Breast epithelium (tissue), 4 donors: Measurements from ENCODE around the gene DDX52. TPM values are rescaled to one million over a fixed set of nuclear protein-coding genes. Genes with fewer than 3 reads are reported as not detected.
A peak's percentile ranks its signal among the peaks of the same experiment; 100 is the strongest.

Experiments used
- DNase-seq, 2 donors: peaks; one replicate each; pipeline ENCODE4 v3.0.0-alpha.2; 2019; ENCODE audit warnings: low spot score in 2 of 2
- H3K27ac ChIP-seq, 2 donors: fragments of 200-600 bp; sonication (generic) in 1 of 2; one replicate each; pipeline ENCODE4 v1.5.1; 2016 to 2019; ENCODE audit warnings: mild to moderate bottlenecking in 1 of 2
- H3K27me3 ChIP-seq, 2 donors: fragments of 200-600 bp; sonication (generic) in 1 of 2; one replicate each; pipeline versions ENCODE4 v1.5.1 to v1.6.0; 2017 to 2019; ENCODE audit warnings: control low read depth in 1 of 2, mild to moderate bottlenecking in 1 of 2
- H3K36me3 ChIP-seq: fragments of 200-600 bp; one replicate; pipeline ENCODE4 v1.5.1; 2019
- H3K4me1 ChIP-seq, 2 donors: fragments of 200-600 bp; sonication (generic); one replicate each; pipeline ENCODE4 v1.5.1; 2016 to 2019; ENCODE audit warnings: control low read depth in 1 of 2
- H3K4me3 ChIP-seq, 3 donors: fragments of 200-600 bp; sonication (generic); 1 replicate in 2 of 3; 2 replicates in 1 of 3; pipeline ENCODE4 v1.5.1; 2016 to 2019; ENCODE audit warnings: mild to moderate bottlenecking in 3 of 3, moderate library complexity in 2 of 3
- H3K9me3 ChIP-seq, 2 donors: fragments of 200-600 bp; sonication (generic) in 1 of 2; one replicate each; pipeline ENCODE4 v1.5.1; 2016 to 2019; ENCODE audit warnings: control low read depth in 1 of 2
- POLR2A ChIP-seq: fragments of 450-650 bp; IDR thresholded peaks from one replicate; pipeline ENCODE4 v1.6.1; 2016; ENCODE audit warnings: antibody characterized with exemption, mild to moderate bottlenecking, moderate library complexity
- POLR2AphosphoS5 ChIP-seq, 3 donors: sonication (generic); formaldehyde crosslinking; IDR thresholded peaks; one replicate each; pipeline ENCODE4 v1.6.1; 2017; ENCODE audit warnings: antibody characterized with exemption in 3 of 3
- intact Hi-C: fragments of 100-400 bp; cut with DNase I; formaldehyde crosslinking; loops from one replicate; pipeline ENCODE4 v1.15.1; 2023; ENCODE audit warnings: low total_unique reads
- total RNA-seq, 3 donors: library from RNA; depleted of rRNA; stranded (reverse); fragments of >200 nt; gene quantifications; one replicate each; pipeline ENCODE4 v1.1.0, GENCODE V29; 2016
- TF ChIP-seq, protein P1 (sequence below), 3 donors: fragments of 450-650 bp; IDR thresholded peaks; one replicate each; pipeline ENCODE4 v1.5.1; 2016 to 2017; ENCODE audit warnings: antibody characterized with exemption in 3 of 3, mild to moderate bottlenecking in 3 of 3, moderate library complexity in 3 of 3

The DDX52 gene
- total RNA-seq, 3 donors from 2014 or later, result 15.8 to 29.3 (median 20.0) TPM

DNA sequence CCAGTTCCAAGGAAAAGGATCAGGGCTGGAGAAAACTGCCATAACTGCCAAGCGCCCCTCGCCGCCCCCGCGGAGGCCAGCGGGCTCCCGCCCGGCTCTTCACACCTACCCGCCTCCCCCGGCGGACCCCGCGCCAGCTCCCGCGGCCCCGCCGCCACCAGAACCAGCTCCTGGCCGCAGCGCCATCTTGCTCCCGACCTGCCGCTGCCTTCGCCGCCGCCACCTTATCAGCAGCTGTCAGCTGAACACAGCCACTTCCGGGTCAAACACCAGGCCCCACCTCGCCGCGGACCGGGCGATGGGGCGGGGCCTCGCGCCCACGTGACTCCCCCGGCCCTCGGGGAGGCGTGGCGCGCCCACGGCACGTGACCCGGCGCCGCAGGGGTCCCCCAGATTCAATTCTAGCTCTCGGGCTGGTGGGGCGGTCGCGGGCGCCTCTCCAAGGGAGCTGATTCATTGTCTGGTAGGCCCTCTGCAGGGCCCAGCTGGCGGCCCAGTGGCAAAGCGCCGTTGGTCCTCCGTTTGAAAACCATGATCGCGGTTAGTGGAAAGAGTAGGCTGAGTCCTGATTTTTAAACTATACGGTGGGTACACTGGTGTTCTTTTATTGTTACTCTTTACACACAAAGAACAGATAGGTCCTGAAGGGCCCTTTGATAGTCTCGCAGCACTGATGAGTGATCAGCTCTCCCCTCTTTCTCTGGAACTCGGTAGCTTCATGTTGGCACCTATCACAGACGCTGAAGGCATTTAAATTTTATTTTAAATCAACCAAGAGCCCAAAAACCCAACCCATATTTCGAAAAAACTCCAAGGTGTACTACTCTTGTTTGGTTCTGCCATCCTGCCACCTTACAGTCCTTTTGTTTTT is 33.8 kb downstream of the DDX52 start, which contains the start of gene SYNRG:
SYNRG (minus strand) TSS at position 249 of the 871 bp plus-strand sequence; CDS start at position 186, 63 bp downstream.
- H3K9me3 ChIP-seq, result no peaks in the 10 kb centered on the region
- H3K4me1 ChIP-seq, result no peaks in the 10 kb centered on the region
- peak within 1 kb of the TSS; percentile 84 to 99 (median 90) for H3K4me3 ChIP-seq
- TF ChIP-seq POLR2AphosphoS5 (IDR thresholded peaks at IDR 0.05) (peak; percentile 79 to 85 (median 83)), POLR2A (peak; percentile 22)
- TF ChIP-seq, protein P1, sequence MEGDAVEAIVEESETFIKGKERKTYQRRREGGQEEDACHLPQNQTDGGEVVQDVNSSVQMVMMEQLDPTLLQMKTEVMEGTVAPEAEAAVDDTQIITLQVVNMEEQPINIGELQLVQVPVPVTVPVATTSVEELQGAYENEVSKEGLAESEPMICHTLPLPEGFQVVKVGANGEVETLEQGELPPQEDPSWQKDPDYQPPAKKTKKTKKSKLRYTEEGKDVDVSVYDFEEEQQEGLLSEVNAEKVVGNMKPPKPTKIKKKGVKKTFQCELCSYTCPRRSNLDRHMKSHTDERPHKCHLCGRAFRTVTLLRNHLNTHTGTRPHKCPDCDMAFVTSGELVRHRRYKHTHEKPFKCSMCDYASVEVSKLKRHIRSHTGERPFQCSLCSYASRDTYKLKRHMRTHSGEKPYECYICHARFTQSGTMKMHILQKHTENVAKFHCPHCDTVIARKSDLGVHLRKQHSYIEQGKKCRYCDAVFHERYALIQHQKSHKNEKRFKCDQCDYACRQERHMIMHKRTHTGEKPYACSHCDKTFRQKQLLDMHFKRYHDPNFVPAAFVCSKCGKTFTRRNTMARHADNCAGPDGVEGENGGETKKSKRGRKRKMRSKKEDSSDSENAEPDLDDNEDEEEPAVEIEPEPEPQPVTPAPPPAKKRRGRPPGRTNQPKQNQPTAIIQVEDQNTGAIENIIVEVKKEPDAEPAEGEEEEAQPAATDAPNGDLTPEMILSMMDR (IDR thresholded peaks at IDR 0.05), result peak in 2 of 3 donors; percentile 33 to 50
- H3K36me3 ChIP-seq, result peaks cover 5% of the 10 kb centered on the region
- H3K27ac ChIP-seq, result peak within 1 kb of the TSS; percentile 89 to 91
- peak; percentile 89 to 93 for DNase-seq
- intact Hi-C loops, result no loop called here
- no peaks in the 10 kb centered on the region for H3K27me3 ChIP-seq

DNA sequence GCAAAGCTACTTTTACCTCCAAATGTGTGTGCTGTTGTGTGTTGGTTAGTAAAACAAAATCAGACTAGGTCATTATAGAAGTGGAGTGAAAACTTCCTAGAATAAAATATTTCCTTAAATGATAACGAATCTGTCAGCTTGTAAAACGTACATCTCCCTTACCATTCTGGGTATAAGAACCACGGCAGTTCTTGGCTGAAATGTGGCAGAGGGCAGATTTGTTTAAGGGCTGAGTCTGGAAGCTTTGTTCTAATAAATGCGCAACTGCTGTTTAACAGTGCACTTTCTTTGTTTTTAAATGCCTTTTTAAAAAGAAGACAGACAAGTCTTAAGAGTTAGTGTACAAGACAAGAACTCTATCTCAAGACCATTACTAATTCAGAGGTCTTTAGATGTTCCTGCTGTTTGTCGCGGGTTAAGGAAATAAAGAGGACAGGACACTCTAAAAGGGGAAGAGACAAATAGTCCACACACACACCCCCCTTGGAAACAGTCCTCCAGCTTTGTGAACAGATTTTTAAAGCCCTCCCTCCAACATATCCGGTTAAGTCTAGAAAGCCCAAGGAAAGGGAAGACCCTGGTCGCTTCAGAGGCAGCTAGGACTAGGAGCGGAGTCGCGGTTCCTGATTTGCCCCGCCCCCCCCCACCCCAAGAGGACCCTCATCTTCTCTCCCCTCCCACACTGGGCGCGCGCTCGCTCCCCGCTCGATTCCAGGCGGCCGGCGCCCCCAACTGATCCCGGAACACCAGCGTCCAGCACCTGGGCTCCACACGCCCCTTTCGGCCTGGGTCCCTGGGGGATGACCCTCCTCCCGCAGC is 34.7 kb downstream of the DDX52 start:
- no peak for DNase-seq
- Histone ChIP-seq H3K4me1 (no peaks in the 10 kb centered on the region), H3K36me3 (peaks cover 2% of the 10 kb centered on the region), H3K27ac (peak overlapping the region; percentile 89 to 91), H3K9me3 (no peaks in the 10 kb centered on the region), H3K4me3 (peak overlapping the region; percentile 84 to 99 (median 90)), H3K27me3 (no peaks in the 10 kb centered on the region)
- TF ChIP-seq POLR2A (no peak), POLR2AphosphoS5 (IDR thresholded peaks at IDR 0.05) (no peak)
- TF ChIP-seq, protein P1 (IDR thresholded peaks at IDR 0.05), result no peak
- intact Hi-C loops, result no loop called here

DNA sequence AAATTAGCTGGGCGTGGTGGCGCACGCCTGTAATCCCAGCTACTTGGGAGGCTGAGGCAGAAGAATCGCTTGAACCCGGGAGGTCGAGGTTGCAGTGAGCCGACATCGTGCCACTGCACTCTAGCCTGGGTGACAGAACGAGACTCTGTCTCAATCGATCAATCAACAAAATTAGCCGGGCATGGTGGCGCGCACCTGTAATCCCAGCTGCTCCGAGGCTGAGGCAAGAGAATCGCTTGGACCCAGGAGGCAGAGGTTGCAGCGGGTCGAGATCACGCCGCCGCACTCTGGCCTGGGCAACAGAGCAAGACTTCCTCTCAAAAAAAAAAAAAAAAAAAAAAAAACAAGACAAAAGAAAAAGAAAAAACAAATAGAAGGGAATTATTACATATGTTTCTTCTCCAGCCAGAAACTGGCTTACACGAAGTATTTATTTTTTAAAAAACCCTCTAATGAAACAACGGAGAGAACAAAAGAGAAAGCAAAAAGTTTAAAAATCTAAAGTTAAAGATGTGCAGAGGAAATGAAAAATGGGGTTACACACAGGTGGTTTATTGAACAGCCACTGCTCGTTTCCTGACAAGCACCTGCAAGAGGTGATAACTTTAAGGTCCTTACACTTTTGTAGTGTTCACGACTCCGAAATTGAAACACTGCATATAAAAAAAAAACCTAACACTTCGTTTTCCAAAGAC is 35.5 kb downstream of the DDX52 start:
- Histone ChIP-seq H3K27me3 (no peaks in the 10 kb centered on the region), H3K9me3 (no peaks in the 10 kb centered on the region), H3K4me3 (peak overlapping the region in 2 of 3 donors; percentile 84 to 99), H3K4me1 (no peaks in the 10 kb centered on the region), H3K27ac (no peak overlapping the region), H3K36me3 (no peaks in the 10 kb centered on the region)
- DNase-seq, result no peak
- intact Hi-C loops, result no loop called here
- no peak for TF ChIP-seq POLR2A
- TF ChIP-seq, protein P1 (IDR thresholded peaks at IDR 0.05), result no peak
- no peak for TF ChIP-seq POLR2AphosphoS5 (IDR thresholded peaks at IDR 0.05)

DNA sequence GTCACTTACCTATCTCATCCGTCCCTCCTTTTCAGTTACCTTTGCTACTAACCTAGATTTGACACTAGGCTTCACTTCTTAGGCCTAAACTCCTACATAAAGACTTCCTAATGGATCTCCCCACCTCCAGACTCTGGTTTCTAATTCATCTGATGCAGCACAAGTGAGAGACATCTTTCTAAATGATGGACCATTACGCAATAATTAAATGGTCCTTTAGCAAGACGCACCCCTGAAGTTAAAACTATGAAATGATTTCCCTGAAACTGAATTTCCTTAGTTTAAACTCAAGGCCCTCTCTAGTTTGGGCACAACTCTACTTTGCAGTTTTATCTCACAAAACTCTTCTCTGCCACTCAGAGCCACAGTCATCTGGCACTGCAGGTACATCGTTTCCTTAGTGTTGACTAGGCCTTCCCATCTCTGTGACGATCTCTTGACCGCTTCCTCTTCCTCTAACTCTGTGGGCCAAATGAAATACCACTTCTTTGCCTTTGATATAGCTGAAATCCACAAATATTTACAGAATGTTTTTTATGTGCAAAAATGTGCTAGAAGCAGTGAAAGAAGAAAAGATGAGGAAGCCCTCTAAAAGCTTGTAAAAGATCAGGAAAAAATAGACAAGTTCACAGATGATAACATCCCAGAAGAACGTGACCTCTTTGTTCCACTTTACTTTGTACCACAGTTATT is 37.3 kb downstream of the DDX52 start:
- no peaks in the 10 kb centered on the region for H3K4me1 ChIP-seq

More for the DNA sequence above, 37.3 kb downstream of the DDX52 start:
- intact Hi-C loops, result no loop called here
- H3K9me3 ChIP-seq, result no peaks in the 10 kb centered on the region
- TF ChIP-seq POLR2AphosphoS5 (IDR thresholded peaks at IDR 0.05) (no peak), POLR2A (no peak)
- TF ChIP-seq, protein P1 (IDR thresholded peaks at IDR 0.05), result no peak
- no peak overlapping the region for H3K27ac ChIP-seq
- DNase-seq, result no peak
- no peaks in the 10 kb centered on the region for H3K36me3 ChIP-seq
- no peak overlapping the region for H3K4me3 ChIP-seq
- H3K27me3 ChIP-seq, result no peaks in the 10 kb centered on the region
